Right lobe of liver (tissue), 4 donors: Measurements from ENCODE around the gene P2RX2.

Experiments
- CTCF ChIP-seq, 4 donors: fragments of 200-600 bp in 3 of 4; fragments of 450-650 bp in 1 of 4; IDR thresholded peaks; one replicate each; pipeline versions ENCODE4 v1.5.1 to v1.8.0; 2016 to 2022; ENCODE audit warnings: antibody characterized with exemption in 4 of 4, mild to moderate bottlenecking in 2 of 4
- POLR2A ChIP-seq: fragments of 450-650 bp; IDR thresholded peaks from one replicate; pipeline ENCODE4 v1.6.1; 2017; ENCODE audit warnings: antibody characterized with exemption, mild to moderate bottlenecking
- donor health status: DM: no; HTN: no; CAD: no.
- donor health status: DM: no; HTN: no; CAD: no.
- donor health status: DM: no; HTN: yes; CAD: no.

DNA sequence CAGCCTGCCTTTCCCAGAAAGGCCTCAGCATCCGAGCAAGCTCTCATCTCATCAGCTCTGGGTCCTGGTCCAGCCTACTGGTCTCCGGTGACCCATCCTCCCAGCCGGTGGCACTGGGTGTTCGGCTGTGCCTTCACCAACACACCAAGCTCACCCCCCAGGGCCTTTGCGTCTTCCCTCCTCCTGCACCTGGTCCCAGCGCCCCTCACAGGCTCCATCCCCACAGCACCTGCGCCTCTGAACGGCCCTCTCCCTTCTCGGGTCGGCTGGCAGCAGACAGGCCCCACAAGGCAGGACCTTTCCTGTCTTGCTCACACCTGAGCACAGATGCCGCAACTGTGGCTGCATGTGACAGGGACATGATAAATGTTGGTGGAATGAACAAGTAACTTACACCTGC lies 13.1 kb downstream of the P2RX2 start:
- no peak for TF ChIP-seq CTCF (IDR thresholded peaks at IDR 0.05)
- no peak for TF ChIP-seq POLR2A
